Measurements from ENCODE around the gene TCP11L1.

- TF ChIP-seq, protein P1, sequence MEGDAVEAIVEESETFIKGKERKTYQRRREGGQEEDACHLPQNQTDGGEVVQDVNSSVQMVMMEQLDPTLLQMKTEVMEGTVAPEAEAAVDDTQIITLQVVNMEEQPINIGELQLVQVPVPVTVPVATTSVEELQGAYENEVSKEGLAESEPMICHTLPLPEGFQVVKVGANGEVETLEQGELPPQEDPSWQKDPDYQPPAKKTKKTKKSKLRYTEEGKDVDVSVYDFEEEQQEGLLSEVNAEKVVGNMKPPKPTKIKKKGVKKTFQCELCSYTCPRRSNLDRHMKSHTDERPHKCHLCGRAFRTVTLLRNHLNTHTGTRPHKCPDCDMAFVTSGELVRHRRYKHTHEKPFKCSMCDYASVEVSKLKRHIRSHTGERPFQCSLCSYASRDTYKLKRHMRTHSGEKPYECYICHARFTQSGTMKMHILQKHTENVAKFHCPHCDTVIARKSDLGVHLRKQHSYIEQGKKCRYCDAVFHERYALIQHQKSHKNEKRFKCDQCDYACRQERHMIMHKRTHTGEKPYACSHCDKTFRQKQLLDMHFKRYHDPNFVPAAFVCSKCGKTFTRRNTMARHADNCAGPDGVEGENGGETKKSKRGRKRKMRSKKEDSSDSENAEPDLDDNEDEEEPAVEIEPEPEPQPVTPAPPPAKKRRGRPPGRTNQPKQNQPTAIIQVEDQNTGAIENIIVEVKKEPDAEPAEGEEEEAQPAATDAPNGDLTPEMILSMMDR (conservative IDR thresholded peaks at IDR 0.05; ENCODE audit: low read depth, low read length) = no peak
- no peak for TF ChIP-seq EZH2 (IDR thresholded peaks at IDR 0.05; ENCODE audit: borderline replicate concordance, low read depth, low read length, poor library complexity, severe bottlenecking)
Observed at GRCh38 chr11:33109294-33109895, 70.0 kb downstream of the TCP11L1 start.
